GM21423 (cell line): ENCODE data around the gene TEDC1.

Experiments
- ATAC-seq: cut with Tn5 transposase; IDR thresholded peaks from one replicate; pipeline ENCODE4 v1.9.1; 2021; ENCODE audit warnings: mild to moderate bottlenecking, moderate library complexity; ENCODE audit not compliant: unreplicated experiment

The TEDC1 gene

GRCh38 chr14:105495101-105495989, 4.3 kb downstream of the TEDC1 start:
- ATAC-seq = no peak

- no peak for ATAC-seq
These were observed 5.2 kb downstream of the TEDC1 start for GRCh38 chr14:105495990-105496830.

- no peak for ATAC-seq
These were observed 6.0 kb downstream of the TEDC1 start for GRCh38 chr14:105496831-105497591.

GRCh38 chr14:105497671-105498429, 6.8 kb downstream of the TEDC1 start:
- no peak for ATAC-seq

GRCh38 chr14:105498430-105499255, 7.6 kb downstream of the TEDC1 start:
- ATAC-seq = no peak

GRCh38 chr14:105499256-105500035, 8.4 kb downstream of the TEDC1 start:
- no peak for ATAC-seq

GRCh38 chr14:105500036-105500725, 9.1 kb downstream of the TEDC1 start:
- ATAC-seq = no peak

GRCh38 chr14:105500726-105501101, 9.7 kb downstream of the TEDC1 start:
- ATAC-seq = no peak

GRCh38 chr14:105501504-105502291, 10.7 kb downstream of the TEDC1 start:
- ATAC-seq = no peak

GRCh38 chr14:105502446-105503295, 11.6 kb downstream of the TEDC1 start:
- no peak for ATAC-seq

- ATAC-seq = no peak
These were observed 12.2 kb downstream of the TEDC1 start for GRCh38 chr14:105503296-105503640.

- no peak for ATAC-seq
These were observed 13.1 kb downstream of the TEDC1 start for GRCh38 chr14:105503935-105504692.

GRCh38 chr14:105505101-105505500, 14.1 kb downstream of the TEDC1 start:
- ATAC-seq = no peak

GRCh38 chr14:105507247-105507646, 16.2 kb downstream of the TEDC1 start:
- ATAC-seq = no peak

GRCh38 chr14:105508069-105508468, 17.0 kb downstream of the TEDC1 start:
- no peak for ATAC-seq

- no peak for ATAC-seq
These were observed 17.6 kb downstream of the TEDC1 start for GRCh38 chr14:105508601-105509000.
